ENCODE data around the gene ARHGEF4. TPM values are rescaled to one million over a fixed set of nuclear protein-coding genes. Genes with fewer than 3 reads are reported as not detected.
A peak's percentile ranks its signal among the peaks of the same experiment; 100 is the strongest.

ARHGEF4 gene
- total RNA-seq, 1 experiment from 2014 or later, result 12.6 TPM

DNA sequence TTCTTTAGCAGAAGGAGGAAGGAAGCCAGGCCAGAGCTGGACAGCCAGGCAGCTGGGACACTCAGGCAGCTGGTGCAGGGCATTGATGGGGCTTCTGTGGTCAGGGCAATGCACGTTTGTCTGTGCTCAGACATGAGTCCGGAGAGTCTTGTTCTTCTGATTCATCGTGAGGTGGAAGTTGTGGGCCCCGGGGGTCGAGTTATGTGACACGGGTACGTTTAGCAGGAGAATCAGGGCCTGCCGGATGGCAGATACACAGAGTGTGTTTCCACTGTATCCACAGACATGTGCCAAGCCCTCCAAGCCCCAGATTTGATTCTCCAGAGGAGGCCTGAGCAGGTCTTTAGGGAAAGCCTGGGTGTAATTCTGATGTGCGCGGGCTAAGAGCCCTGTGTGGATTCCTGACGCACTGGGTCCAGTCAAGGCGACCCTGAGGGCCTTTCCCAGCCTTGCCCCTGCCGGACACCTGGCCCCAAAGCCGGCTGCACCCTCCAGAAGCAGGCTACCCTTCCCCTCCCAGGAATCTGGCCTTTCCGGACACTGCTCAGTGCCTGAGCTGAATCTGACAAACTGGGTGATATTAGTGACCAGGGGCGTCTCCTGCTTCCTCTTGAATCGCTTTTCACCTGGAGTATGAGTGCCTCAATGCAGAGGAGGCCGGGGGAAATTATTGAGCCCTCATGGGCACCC is 10.1 kb downstream of the ARHGEF4 start:
- Histone ChIP-seq H3K9me3 (ENCODE audit: control insufficient read depth, low read depth, low read length) (no peaks in the 10 kb centered on the region), H3K23ac (ENCODE audit: insufficient read length, low read depth, low read length) (no peak overlapping the region), H4K8ac (replicated peaks; ENCODE audit: insufficient read length, low read depth, low read length) (no peak overlapping the region), H3T11ph (ENCODE audit: low read length) (no peak overlapping the region), H2BK5ac (ENCODE audit: insufficient read length, low read length) (no peak overlapping the region), H2BK15ac (ENCODE audit: low read depth, low read length) (no peak overlapping the region), H3K4ac (ENCODE audit: low read depth, low read length) (no peak overlapping the region), H4K5ac (ENCODE audit: insufficient read length, low read depth, low read length) (no peak overlapping the region), H2BK12ac (ENCODE audit: insufficient read length, low read depth, low read length) (no peak overlapping the region), H3K23me2 (ENCODE audit: insufficient read length, low read depth, low read length, poor library complexity, severe bottlenecking) (no peaks in the 10 kb centered on the region), H3K18ac (ENCODE audit: insufficient read length, low read depth, low read length) (no peak overlapping the region), H3K56ac (ENCODE audit: insufficient read length, low read depth, low read length) (no peak overlapping the region), H3K4me2 (ENCODE audit: insufficient read depth, insufficient read length, low read length) (no peak overlapping the region), H4K20me1 (ENCODE audit: control insufficient read depth, insufficient read depth, insufficient read length) (no peaks in the 10 kb centered on the region), H2BK120ac (ENCODE audit: low read depth, low read length, poor library complexity, severe bottlenecking) (no peak overlapping the region), H2AK5ac (ENCODE audit: insufficient read length, low read length) (no peak overlapping the region), H3K79me2 (ENCODE audit: insufficient read depth, low read length) (no peaks in the 10 kb centered on the region), H3K4me1 (ENCODE audit: insufficient read depth, low read length) (no peaks in the 10 kb centered on the region), H3K79me1 (ENCODE audit: insufficient read depth, low read depth, low read length, poor library complexity, severe bottlenecking) (no peaks in the 10 kb centered on the region), H3K27me3 (ENCODE audit: insufficient read depth, low read length) (no peaks in the 10 kb centered on the region), H2BK20ac (ENCODE audit: low read depth, low read length, poor library complexity, severe bottlenecking) (no peak overlapping the region), H3K9ac (ENCODE audit: extremely low read depth, insufficient read length, low read length) (no peak overlapping the region), H4K91ac (ENCODE audit: insufficient read length, low read depth, low read length) (no peak overlapping the region), H2AFZ (ENCODE audit: low read length) (no peak overlapping the region), H3K27ac (ENCODE audit: insufficient read length, low read depth, low read length) (no peak overlapping the region), H3K14ac (ENCODE audit: insufficient read depth, low read length) (no peak overlapping the region; the same call in 1 of the 2 replicates)
- H3K9me3 Mint-ChIP-seq, result no peaks in the 10 kb centered on the region
- DNase-seq, result no peak
- H3K4me3 Mint-ChIP-seq, result no peak overlapping the region
- TF ChIP-seq, protein P1, sequence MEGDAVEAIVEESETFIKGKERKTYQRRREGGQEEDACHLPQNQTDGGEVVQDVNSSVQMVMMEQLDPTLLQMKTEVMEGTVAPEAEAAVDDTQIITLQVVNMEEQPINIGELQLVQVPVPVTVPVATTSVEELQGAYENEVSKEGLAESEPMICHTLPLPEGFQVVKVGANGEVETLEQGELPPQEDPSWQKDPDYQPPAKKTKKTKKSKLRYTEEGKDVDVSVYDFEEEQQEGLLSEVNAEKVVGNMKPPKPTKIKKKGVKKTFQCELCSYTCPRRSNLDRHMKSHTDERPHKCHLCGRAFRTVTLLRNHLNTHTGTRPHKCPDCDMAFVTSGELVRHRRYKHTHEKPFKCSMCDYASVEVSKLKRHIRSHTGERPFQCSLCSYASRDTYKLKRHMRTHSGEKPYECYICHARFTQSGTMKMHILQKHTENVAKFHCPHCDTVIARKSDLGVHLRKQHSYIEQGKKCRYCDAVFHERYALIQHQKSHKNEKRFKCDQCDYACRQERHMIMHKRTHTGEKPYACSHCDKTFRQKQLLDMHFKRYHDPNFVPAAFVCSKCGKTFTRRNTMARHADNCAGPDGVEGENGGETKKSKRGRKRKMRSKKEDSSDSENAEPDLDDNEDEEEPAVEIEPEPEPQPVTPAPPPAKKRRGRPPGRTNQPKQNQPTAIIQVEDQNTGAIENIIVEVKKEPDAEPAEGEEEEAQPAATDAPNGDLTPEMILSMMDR (conservative IDR thresholded peaks at IDR 0.05), result no peak
- peaks cover 21 to 22% of the 10 kb centered on the region in 2 experiments for H3K4me1 Mint-ChIP-seq
- peak overlapping the region in 2 of 3 experiments; percentile 44 to 79; a peak in 2 of 7 replicates for H3K27ac Mint-ChIP-seq
- peaks cover 8% of the 10 kb centered on the region; the same call in 1 of the 2 replicates for H3K27me3 Mint-ChIP-seq (ENCODE audit: low read depth)
- no CpG with 5 or more reads among the region's 18 CpGs for WGBS (ENCODE audit: extremely low coverage, insufficient read length, low lambda C conversion rate)
- no peaks in the 10 kb centered on the region for H3K36me3 Mint-ChIP-seq (ENCODE audit: insufficient read depth in 1 of 3, low read depth in 3 of 3)
